ENCODE measurements around the gene NACA2.
"Not testable (repeated sequence)": the region's sequence is repeated elsewhere in the genome, so short reads cannot be mapped to it uniquely, and the experiment has no call there.

NACA2 gene

DNA sequence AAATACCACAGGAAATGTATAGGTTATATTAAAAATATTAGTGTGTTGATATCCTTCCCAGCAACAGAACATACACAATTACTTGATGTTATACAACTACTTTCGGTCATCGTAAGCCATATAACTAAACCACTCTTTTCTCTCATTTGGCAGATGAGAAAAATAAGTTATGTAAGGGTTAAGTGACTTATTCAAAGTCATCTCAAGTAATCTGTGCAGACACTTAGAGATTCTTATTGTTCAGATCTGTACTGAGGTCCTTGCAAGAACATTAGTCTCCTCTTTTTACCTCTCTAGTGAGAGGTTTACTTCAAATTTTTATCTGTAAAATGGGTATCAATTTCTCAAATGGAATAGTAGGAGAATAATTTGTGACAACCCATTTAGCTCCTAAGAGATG, 15.0 kb downstream of the NACA2 start:
- DNase-seq (ENCODE audit: low read depth in 2 of 2), result no peak

GRCh38 chr17:61575352-61575975, 15.6 kb downstream of the NACA2 start:
- no peak for DNase-seq (ENCODE audit: low read depth in 2 of 2)

DNA sequence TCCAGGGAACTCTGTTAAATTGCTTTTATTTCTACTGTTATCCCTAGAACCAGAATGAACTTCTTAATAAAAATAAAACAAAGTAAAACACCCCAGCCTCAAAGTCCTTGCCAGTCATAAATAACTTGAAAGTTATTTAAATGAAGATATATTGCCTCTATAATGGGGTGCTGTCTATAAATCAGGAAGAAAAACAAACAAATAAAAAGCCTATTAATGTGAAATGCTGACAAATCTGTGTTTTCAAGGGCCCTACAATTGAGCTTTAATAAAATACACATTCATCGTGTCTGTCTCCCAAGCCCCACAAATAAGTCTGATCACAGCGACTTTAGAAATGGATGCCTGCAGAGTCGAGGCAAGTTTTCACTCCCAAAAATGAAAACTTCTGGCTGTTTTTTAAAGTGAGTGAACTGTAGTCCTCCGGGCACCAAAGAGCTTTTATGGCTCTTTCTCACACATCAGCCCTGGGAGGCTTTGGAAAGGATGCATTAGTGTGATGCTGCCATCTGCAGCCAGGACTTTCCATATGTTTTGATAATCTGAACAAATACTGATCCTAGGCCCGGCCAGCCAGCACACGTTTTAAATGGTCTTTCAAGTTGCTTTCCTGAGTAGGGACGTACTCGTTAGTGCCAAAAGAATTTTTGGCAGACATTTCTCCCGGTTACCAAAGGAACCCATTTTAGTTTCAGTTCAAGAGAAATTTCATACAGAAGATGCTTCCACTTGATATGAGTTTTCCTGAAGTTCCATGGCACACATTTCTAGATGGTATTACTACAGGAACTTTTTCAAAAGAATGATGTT, 16.3 kb downstream of the NACA2 start:
- DNase-seq (ENCODE audit: low read depth in 2 of 2), result no peak

DNA sequence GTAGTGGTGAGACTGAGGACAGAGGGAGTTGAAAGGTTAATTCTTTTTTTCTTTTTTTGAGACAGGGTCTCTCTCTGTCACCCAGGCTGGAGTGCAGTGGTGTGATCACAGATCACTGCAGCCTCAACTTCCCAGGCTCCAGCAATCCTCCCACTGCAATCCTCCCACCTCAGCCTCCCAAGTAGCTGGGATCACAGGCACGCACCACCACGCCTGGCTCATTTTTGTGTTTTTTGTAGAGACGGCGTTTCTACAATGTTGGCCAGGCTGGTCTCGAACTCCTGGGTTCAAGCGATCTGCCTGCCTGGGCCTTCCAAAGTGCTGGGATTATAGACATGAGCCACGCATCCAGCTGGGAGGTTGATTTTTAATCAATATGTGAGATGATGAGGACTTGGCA, 18.5 kb downstream of the NACA2 start:
- DNase-seq (ENCODE audit: low read depth in 2 of 2), result not testable (repeated sequence)

DNA sequence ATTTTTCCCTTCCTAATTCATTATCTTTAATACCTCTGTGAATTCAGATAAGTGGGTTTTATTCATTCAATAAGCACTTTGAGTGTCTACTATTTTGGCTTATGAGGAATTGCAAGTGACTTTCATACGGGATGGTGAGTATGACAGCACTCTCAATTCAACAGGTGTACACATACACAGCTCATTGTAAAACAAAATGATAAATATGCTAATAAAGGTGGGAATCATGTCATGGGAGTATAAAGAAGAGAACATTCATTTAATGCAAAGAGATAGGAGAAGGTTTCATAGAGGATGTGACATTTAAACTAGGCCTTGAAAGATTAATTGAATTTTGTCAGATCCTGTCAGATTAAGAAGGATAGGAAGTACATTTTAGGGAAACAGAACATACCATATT, 19.4 kb downstream of the NACA2 start:
- DNase-seq (ENCODE audit: low read depth in 2 of 2), result no peak

- DNase-seq (ENCODE audit: low read depth in 2 of 2), result no peak
Observed at GRCh38 chr17:61570118-61570517, 20.9 kb downstream of the NACA2 start.

DNA sequence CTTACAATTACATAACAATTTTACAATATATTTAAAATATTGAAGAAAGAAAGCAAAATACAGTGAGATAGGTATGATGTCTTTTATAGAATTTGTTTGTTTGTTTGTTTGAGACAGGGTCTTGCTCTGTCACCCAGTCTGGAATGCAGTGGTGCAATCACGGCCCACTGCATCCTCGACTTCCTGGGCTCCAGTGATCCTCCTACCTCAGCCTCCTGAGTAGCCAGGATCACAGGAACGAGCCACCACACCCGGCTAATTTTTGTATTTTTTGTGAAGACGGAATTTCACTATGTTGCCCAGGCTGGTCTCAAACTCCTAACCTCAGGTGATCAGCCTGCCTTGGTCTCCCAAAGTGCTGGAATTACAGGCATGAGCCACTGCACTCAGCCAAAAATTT, 21.5 kb downstream of the NACA2 start:
- DNase-seq (ENCODE audit: low read depth in 2 of 2), result not testable (repeated sequence)

DNA sequence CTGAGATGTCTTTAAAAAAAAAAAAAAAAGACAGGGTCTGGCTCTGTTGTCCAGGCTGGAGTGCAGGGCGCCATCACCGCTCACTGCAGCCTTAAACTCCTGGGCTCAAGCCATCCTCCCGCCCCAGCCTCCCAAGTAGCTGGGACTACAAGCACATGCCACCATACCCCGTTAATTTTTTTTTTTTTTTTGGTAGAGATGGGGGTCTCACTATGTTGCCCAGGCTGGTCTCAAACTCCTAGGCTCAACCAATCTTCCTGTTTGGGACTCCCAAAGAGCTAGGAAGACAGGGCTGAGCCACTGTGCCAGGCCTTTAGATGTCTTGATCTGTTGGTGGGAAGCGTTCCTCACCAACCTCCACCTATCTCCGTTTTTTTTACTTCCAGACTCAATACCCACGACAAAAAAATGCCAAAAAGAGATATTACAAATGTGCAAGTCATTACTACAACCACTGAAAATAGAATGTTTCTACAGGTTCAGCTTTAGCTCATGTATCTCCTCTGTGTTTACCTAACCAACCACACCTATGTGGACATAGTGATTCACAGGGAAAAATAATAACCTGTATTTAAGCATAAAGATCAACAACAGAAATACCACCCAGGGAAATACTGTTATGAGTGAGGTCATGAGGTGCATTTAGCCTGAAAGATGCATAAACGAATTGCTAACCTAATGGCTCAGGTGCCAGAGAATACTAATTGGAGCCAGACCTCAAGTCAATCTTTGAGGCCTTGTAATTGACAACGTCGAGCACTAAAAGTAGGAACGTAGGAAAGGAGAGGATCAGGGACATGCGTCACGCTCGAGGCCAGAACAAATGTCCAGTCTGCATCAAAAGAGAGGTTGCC, 22.6 kb downstream of the NACA2 start:
- DNase-seq (ENCODE audit: low read depth in 2 of 2), result no peak

DNA sequence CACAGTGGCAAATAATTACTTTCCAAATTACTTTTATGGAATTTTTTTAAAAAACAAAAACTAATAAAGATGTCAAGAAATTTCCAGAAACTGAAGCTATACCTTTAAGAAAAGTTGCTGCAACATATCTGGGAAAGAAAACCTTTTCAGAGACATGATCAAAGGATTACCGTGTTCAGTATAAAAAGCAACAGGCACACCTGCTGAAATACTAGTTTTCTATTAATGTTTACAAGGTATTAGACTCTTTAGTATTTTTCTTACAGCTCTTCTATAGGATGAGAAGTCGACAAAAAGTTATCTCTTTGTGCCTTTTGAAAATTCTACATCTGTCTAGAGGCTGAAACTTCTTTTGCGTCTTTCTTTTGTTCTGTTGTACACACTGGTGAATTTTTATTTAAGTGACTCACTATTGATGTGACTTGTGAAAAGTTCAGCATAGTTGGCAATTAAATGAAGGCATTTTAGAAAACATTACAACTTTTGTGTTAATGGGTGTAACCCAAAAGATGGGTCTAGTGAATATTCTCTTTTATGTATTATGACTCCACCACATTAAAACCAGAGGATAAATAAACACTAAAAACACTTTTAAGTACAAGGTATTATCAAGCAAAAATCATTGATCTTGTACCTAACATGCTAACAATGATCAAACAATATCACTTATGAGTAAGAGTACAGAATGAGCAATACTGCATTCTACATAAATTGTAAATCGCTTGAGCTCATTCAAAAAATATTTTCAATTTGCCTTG, 23.8 kb downstream of the NACA2 start:
- DNase-seq (ENCODE audit: low read depth in 2 of 2), result no peak

DNA sequence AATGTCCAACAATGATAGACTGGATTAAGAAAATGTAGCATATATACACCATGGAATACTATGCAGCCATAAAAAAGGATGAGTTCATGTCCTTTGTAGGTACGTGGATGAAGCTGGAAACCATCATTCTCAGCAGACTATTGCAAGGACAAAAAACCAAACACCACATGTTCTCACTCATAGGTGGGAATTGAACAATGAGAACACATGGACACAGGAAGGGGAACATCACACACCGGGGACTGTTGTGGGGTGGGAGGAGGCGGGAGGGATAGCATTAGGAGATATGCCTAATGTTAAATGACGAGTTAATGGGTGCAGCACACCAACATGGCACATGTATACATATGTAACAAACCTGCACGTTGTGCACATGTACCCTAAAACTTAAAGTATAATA, 24.6 kb downstream of the NACA2 start:
- not testable (repeated sequence) for DNase-seq (ENCODE audit: low read depth in 2 of 2)

- not testable (repeated sequence) for DNase-seq (ENCODE audit: low read depth in 2 of 2)
Observed at GRCh38 chr17:61565850-61566249, 25.2 kb downstream of the NACA2 start.

DNA sequence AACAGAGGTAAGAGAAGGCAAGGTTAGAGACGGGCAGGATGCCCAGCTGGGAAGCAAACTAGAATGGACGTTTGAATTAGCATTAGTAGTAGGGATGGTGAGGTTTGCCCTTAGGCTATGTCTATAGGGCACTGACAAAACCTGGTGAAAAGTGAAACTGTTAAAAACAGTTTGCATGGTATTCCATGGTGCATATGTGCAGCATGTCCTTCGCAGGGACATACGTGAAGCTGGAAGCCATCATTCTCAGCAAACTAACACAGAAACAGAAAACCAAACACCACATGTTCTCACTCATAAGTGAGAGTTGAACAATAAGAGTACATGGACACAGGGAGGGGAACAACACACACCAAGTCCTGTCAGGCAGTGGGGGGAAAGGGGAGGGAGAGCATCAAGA, 25.8 kb downstream of the NACA2 start:
- no peak for DNase-seq (ENCODE audit: low read depth in 2 of 2)

DNA sequence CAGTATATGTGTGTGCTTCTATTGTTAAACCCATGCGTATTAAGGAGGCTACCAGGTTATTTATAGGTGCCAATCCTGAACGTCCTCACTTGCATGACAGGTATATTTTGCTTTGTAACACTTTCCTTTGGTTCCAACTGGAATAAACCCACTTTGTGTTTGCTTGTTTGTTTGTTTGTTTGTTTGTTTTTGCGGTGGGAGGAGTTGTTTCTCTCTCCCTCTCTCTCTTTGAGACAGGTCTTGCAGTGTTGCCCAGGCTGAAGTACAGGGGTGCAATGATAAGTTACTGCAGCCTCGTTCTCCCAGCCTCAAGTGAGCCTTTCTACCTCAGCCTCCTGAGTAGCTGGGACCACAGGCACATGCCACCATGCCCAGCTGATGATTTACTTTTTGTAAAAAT, 28.7 kb downstream of the NACA2 start:
- no peak for DNase-seq (ENCODE audit: low read depth in 2 of 2)

GRCh38 chr17:61561354-61561753, 29.7 kb downstream of the NACA2 start:
- DNase-seq (ENCODE audit: low read depth in 2 of 2), result no peak

GRCh38 chr17:61560071-61560470, 30.9 kb downstream of the NACA2 start:
- no peak for DNase-seq (ENCODE audit: low read depth in 2 of 2)

DNA sequence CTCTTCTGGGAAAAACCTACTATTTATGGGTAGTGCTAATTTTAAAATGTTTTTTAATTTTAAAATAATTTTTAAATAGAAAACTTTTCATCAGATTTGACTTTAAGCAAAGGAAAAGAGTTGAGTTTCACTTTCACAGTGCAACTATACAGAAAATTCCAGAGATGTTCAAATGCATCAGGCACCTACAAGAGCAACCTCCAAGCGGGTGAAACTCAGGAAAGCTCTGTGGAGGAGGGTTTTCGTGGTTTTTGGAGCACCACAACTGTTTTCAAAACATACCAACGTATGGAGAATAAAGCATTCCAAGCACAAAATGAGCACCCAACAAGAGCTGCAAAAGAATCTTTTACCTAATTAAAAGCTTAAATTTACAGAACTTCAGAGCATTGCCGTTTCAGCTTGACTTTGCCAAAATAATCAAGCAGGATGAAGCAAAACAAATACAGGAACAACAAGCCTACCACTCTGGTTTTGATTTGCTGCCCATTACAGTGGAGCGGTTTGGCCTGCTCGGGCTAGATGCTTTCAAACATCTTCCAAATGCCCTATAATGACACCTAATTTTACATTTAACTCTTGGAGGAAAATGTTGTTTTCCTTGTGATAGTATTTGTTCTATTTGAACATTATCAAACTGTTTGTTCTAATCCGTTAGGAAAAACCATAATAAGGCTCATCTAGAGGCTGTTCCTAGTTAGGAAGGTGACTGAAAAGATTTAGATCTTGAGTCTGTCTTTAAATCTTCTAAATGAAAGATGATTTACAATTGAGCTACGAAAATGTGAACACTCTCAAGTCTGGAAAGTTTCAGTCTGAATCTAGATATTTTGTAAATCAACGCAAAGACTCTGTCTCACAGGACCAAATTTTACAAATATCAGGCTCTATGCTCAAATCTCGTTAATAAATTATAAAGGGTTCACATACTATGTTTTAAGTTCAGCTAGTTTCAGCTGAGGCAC, 34.5 kb downstream of the NACA2 start:
- no peak for DNase-seq (ENCODE audit: low read depth in 2 of 2)

- DNase-seq (ENCODE audit: low read depth in 2 of 2), result no peak
Observed at GRCh38 chr17:61555127-61555566, 35.9 kb downstream of the NACA2 start.

- DNase-seq (ENCODE audit: low read depth in 2 of 2), result no peak
Observed at GRCh38 chr17:61554209-61554608, 36.8 kb downstream of the NACA2 start.

- not testable (repeated sequence) for DNase-seq (ENCODE audit: low read depth in 2 of 2)
Observed at GRCh38 chr17:61552560-61552959, 38.5 kb downstream of the NACA2 start.

DNA sequence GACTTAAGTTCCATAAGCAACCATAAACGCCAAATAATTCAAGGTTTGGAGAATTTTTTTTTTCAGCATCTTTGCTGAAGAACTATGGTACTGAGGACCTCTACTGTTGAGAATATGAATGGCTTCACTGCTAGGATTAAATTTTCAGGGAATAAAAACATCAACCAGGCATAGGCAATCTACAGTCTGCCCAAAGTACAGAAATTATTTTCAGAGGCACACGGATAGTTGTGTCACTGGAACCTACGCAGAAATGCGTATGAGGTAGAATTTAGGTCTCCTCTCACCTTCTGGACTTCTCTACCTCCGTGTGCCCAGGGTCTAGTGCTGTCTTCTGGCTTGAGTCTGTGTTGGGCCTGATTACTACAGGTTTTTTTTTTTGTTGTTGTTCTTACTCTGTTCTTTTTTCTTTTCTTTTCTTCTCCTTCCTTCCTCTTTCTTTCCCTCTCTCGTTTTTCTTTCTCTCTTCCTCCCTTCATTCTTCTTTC, 39.7 kb downstream of the NACA2 start:
- DNase-seq (ENCODE audit: low read depth in 2 of 2), result no peak
